SK-N-SH (cell line): ENCODE measurements around the gene NSG2.

ENCODE experiments used
- JUND ChIP-seq: IDR thresholded peaks from 2 replicates; pipeline ENCODE4 v1.4.0; 2012
- RFX5 ChIP-seq: IDR thresholded peaks from 2 replicates; pipeline ENCODE4 v1.6.1; 2012; ENCODE audit warnings: mild to moderate bottlenecking, improper control_type of control experiment, low read length
- RXRA ChIP-seq: IDR thresholded peaks from 2 replicates; pipeline ENCODE4 v1.4.0; 2012; ENCODE audit warnings: low read depth, mild to moderate bottlenecking, borderline replicate concordance
- SMC3 ChIP-seq: IDR thresholded peaks from 2 replicates; pipeline ENCODE4 v1.6.1; 2012; ENCODE audit warnings: low read depth, low read length, improper control_type of control experiment
- TF ChIP-seq, protein P1 (sequence below): fragments of 200-600 bp; sonication (generic); IDR thresholded peaks from 2 replicates; pipeline ENCODE4 v1.6.1; 2017; ENCODE audit warnings: antibody characterized with exemption, mild to moderate bottlenecking, moderate library complexity

DNA sequence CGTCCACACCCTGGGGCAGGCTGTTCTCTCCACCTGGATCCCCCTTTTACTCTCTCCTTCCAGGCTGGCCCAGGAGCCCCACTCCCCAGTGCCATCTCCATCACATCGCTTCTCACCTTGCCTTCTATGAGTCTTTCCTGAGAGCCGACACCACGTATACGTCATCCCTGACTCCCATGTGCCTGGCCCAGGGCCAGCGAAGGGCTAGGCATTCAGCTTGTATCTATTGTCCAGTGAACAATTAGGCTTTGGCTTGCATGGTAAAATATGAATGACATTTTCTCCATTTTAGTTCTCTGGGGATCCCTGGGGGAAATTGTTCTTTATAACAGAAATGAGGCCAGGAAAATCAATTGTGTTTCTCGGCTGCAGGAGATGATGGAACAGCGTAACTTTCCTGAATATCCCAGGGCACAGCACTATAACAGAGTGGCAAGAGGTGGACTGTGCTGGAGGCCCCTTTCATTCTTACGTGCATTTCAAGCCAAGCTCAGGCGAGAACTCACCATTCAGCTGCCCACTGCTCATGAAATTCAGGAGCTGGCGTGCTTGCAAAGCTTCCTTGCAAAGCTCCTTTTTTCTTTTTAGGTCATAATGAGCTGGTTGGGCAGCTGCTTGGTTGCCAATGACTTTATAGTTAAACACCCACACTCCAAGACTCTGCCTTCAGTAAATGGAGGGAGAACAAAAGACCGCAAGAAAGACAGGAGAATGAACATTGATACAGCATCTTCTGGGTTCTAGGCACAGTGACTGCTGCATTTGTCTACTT lies 37.7 kb downstream of the NSG2 start:
- no peak for TF ChIP-seq RFX5
- TF ChIP-seq SMC3: no peak
- TF ChIP-seq, protein P1, sequence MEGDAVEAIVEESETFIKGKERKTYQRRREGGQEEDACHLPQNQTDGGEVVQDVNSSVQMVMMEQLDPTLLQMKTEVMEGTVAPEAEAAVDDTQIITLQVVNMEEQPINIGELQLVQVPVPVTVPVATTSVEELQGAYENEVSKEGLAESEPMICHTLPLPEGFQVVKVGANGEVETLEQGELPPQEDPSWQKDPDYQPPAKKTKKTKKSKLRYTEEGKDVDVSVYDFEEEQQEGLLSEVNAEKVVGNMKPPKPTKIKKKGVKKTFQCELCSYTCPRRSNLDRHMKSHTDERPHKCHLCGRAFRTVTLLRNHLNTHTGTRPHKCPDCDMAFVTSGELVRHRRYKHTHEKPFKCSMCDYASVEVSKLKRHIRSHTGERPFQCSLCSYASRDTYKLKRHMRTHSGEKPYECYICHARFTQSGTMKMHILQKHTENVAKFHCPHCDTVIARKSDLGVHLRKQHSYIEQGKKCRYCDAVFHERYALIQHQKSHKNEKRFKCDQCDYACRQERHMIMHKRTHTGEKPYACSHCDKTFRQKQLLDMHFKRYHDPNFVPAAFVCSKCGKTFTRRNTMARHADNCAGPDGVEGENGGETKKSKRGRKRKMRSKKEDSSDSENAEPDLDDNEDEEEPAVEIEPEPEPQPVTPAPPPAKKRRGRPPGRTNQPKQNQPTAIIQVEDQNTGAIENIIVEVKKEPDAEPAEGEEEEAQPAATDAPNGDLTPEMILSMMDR: no peak
- TF ChIP-seq RXRA: no peak
- no peak for TF ChIP-seq JUND
